Caco-2 (cell line): ENCODE measurements around the gene SLC19A1. TPM values are rescaled to one million over a fixed set of nuclear protein-coding genes. Genes with fewer than 3 reads are reported as not detected.

Experiments
- BruUV-seq: library from RNA; stranded (reverse); fragments of 400-500 nt; replicated peaks from 2 replicates; lab custom pipeline; 2021; lab: Mats Ljungman, UMichigan
- CTCF ChIA-PET: fragments of 300-600 bp; sonication (Branson Sonifier 250); formaldehyde crosslinking; loops from one replicate; lab custom pipeline; 2022; ENCODE audit warnings: antibody characterized with exemption; lab: Charles Lee
- POLR2A ChIA-PET: fragments of 300-600 bp; sonication (Branson Sonifier 250); formaldehyde crosslinking; loops from one replicate; lab custom pipeline; 2022; ENCODE audit warnings: antibody characterized with exemption; lab: Charles Lee
- DNase-seq, 2 experiments: peaks; one replicate each; pipeline versions ENCODE4 v3.0.0 to v3.0.0-alpha.2; 2020 to 2022
- H3K27me3 ChIP-seq: replicated peaks from 2 replicates; pipeline ENCODE4 v1.6.0; 2011; ENCODE audit warnings: low read length; ENCODE audit not compliant: control insufficient read depth, insufficient read depth
- H3K36me3 ChIP-seq: 2 replicates; pipeline ENCODE4 v1.5.1; 2011; ENCODE audit warnings: low read length; ENCODE audit not compliant: control insufficient read depth, insufficient read depth
- H3K4me1 ChIP-seq: fragments of 250-450 bp; sonication (Bioruptor Pico); 2 replicates; pipeline ENCODE4 v1.5.1; 2020; ENCODE audit warnings: mild to moderate bottlenecking
- H3K4me3 ChIP-seq: 2 replicates; pipeline ENCODE4 v1.5.1; 2011; ENCODE audit warnings: low read depth, mild to moderate bottlenecking, control low read depth, low read length
- H3K9me3 ChIP-seq: fragments of 250-450 bp; sonication (Bioruptor Pico); 2 replicates; pipeline ENCODE4 v1.5.1; 2020; ENCODE audit warnings: mild to moderate bottlenecking, moderate library complexity
- H3K27ac Mint-ChIP-seq: one replicate; pipeline ENCODE4 v1.8.0; 2022; ENCODE audit warnings: mixed read lengths; ENCODE audit not compliant: unreplicated experiment
- H3K27me3 Mint-ChIP-seq: one replicate; pipeline ENCODE4 v1.8.0; 2022; ENCODE audit warnings: mixed read lengths; ENCODE audit not compliant: insufficient read depth, unreplicated experiment
- H3K36me3 Mint-ChIP-seq: one replicate; pipeline ENCODE4 v1.8.0; 2022; ENCODE audit warnings: mild to moderate bottlenecking, mixed read lengths; ENCODE audit not compliant: insufficient read depth, unreplicated experiment
- H3K4me1 Mint-ChIP-seq: one replicate; pipeline ENCODE4 v1.8.0; 2022; ENCODE audit warnings: low read depth, mixed read lengths; ENCODE audit not compliant: unreplicated experiment
- H3K4me3 Mint-ChIP-seq: one replicate; pipeline ENCODE4 v1.8.0; 2022; ENCODE audit warnings: mild to moderate bottlenecking, moderate library complexity, mixed read lengths; ENCODE audit not compliant: unreplicated experiment
- H3K9me3 Mint-ChIP-seq: one replicate; pipeline ENCODE4 v1.8.0; 2022; ENCODE audit warnings: mixed read lengths; ENCODE audit not compliant: unreplicated experiment
- CTCF ChIP-seq, 2 experiments: fragments of 200-600 bp in 1 of 2; IDR thresholded peaks; 1 replicate in 1 of 2; 2 replicates in 1 of 2; pipeline versions ENCODE4 v1.5.1 to v1.8.0; 2011 to 2022; ENCODE audit warnings: antibody characterized with exemption in 1 of 2, control low read depth in 1 of 2, inconsistent platforms in 1 of 2, low read depth in 1 of 2, low read length in 1 of 2, mild to moderate bottlenecking in 1 of 2, moderate library complexity in 1 of 2; ENCODE audit not compliant: insufficient read depth in 1 of 2, severe bottlenecking in 1 of 2, unreplicated experiment in 1 of 2
- intact Hi-C: fragments of 100-400 bp; cut with micrococcal nuclease; formaldehyde crosslinking; loops from one replicate; pipeline ENCODE4 v1.10.0; 2022; ENCODE audit not compliant: unreplicated experiment
- total RNA-seq: library from RNA; stranded (reverse); gene quantifications from 2 replicates; pipeline ENCODE4 v1.2.3, GENCODE V29; 2022

Gene SLC19A1
- total RNA-seq, 1 experiment from 2014 or later, result 45.4 TPM

GRCh38 chr21:45514311-45515021 lies 27.8 kb downstream of the SLC19A1 start:
- Mint-ChIP-seq H3K9me3 (peaks cover 19% of the 10 kb centered on the region), H3K4me3 (peak overlapping the region; percentile 15), H3K27ac (peak overlapping the region; percentile 13), H3K36me3 (peaks cover 99% of the 10 kb centered on the region), H3K4me1 (no peaks in the 10 kb centered on the region), H3K27me3 (no peaks in the 10 kb centered on the region)
- peak in 1 of 2 experiments; percentile 28 for DNase-seq
- intact Hi-C loops, result no loop called here
- BruUV-seq, result no TSS peak
- Histone ChIP-seq H3K27me3 (no peaks in the 10 kb centered on the region), H3K9me3 (peaks cover 11% of the 10 kb centered on the region; the same call in 1 of the 2 replicates), H3K36me3 (no peaks in the 10 kb centered on the region; the same call in 1 of the 2 replicates), H3K4me1 (no peaks in the 10 kb centered on the region), H3K4me3 (no peak overlapping the region)
- POLR2A ChIA-PET, result no interaction called here
- CTCF ChIA-PET, result no interaction called here
- TF ChIP-seq CTCF (IDR thresholded peaks at IDR 0.05; ENCODE audit: insufficient read depth in 1 of 2, low read depth in 1 of 2, low read length in 1 of 2, severe bottlenecking in 1 of 2, unreplicated experiment in 1 of 2), result no peak

GRCh38 chr21:45513741-45514310 lies 28.4 kb downstream of the SLC19A1 start:
- Mint-ChIP-seq H3K9me3 (peaks cover 13% of the 10 kb centered on the region), H3K27me3 (no peaks in the 10 kb centered on the region), H3K27ac (peak overlapping the region; percentile 13), H3K4me3 (peak overlapping the region; percentile 15), H3K36me3 (peaks cover 99% of the 10 kb centered on the region), H3K4me1 (peaks cover under 1% of the 10 kb centered on the region)
- DNase-seq, result peak in 1 of 2 experiments; percentile 32
- Histone ChIP-seq H3K4me1 (peaks cover 2% of the 10 kb centered on the region; the same call in 1 of the 2 replicates), H3K36me3 (no peaks in the 10 kb centered on the region; the same call in 1 of the 2 replicates), H3K4me3 (no peak overlapping the region), H3K27me3 (no peaks in the 10 kb centered on the region), H3K9me3 (peaks cover 6% of the 10 kb centered on the region; the same call in 1 of the 2 replicates)
- BruUV-seq, result no TSS peak
- intact Hi-C loops, result no loop called here
- POLR2A ChIA-PET, result no interaction called here
- CTCF ChIA-PET, result no interaction called here
- TF ChIP-seq CTCF (IDR thresholded peaks at IDR 0.05; ENCODE audit: insufficient read depth in 1 of 2, low read depth in 1 of 2, low read length in 1 of 2, severe bottlenecking in 1 of 2, unreplicated experiment in 1 of 2), result no peak

- intact Hi-C loops, result no loop called here
Observed at GRCh38 chr21:45513003-45513717, 29.1 kb downstream of the SLC19A1 start.

More at GRCh38 chr21:45513003-45513717, 29.1 kb downstream of the SLC19A1 start:
- ChIA-PET POLR2A (no interaction called here), CTCF (no interaction called here)
- peak; percentile 36 to 42 for DNase-seq
- H3K4me1 ChIP-seq, result peaks cover 6% of the 10 kb centered on the region; the same call in 1 of the 2 replicates
- TSS peak; percentile 77 for BruUV-seq
- peaks cover 3% of the 10 kb centered on the region; the same call in 1 of the 2 replicates for H3K9me3 ChIP-seq
- H3K4me3 ChIP-seq, result no peak overlapping the region
- Mint-ChIP-seq H3K27ac (no peak overlapping the region), H3K36me3 (peaks cover 99% of the 10 kb centered on the region), H3K9me3 (peaks cover 6% of the 10 kb centered on the region), H3K4me1 (peaks cover 7% of the 10 kb centered on the region), H3K4me3 (no peak overlapping the region), H3K27me3 (no peaks in the 10 kb centered on the region)
- no peaks in the 10 kb centered on the region; the same call in 1 of the 2 replicates for H3K36me3 ChIP-seq
- no peak for TF ChIP-seq CTCF (IDR thresholded peaks at IDR 0.05; ENCODE audit: insufficient read depth in 1 of 2, low read depth in 1 of 2, low read length in 1 of 2, severe bottlenecking in 1 of 2, unreplicated experiment in 1 of 2)
- no peaks in the 10 kb centered on the region for H3K27me3 ChIP-seq
